Hepatocyte (in vitro differentiated cells): Measurements from ENCODE around the gene MAN1C1.

Source experiments
- EZH2 ChIP-seq: fragments of 200-600 bp; sonication (generic); IDR thresholded peaks from 2 replicates; pipeline ENCODE4 v1.6.1; 2016; ENCODE audit warnings: antibody characterized with exemption, mild to moderate bottlenecking, borderline replicate concordance
- EZH2phosphoT487 ChIP-seq: fragments of 200-600 bp; sonication (generic); IDR thresholded peaks from one replicate; pipeline ENCODE4 v1.6.1; 2018; ENCODE audit warnings: antibody characterized with exemption, mild to moderate bottlenecking, low read depth, moderate library complexity; ENCODE audit not compliant: unreplicated experiment, severe bottlenecking
- TF ChIP-seq, protein P1 (sequence below): fragments of 200-600 bp; sonication (generic); IDR thresholded peaks from 2 replicates; pipeline ENCODE4 v1.5.1; 2016; ENCODE audit warnings: antibody characterized with exemption, mild to moderate bottlenecking; ENCODE audit not compliant: poor library complexity

DNA sequence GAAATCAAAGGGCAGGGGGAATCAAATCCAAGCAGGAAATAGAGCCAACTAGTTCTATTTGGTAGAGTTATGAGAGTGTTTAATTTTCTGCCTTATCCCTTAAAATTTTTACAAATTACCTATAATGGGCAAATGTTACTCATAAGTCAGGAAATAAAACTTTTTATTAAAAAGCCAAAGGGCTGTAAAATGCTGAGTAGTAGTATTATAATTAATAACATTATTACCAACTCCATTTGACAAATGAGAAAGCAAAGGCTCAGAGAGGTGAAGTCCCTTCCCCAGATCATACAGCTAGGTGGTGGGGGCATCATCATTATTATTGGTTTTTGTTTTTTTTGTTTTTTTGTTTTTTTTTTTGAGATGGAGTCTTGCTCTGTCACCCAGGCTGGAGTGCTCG, 186.8 kb downstream of the MAN1C1 start:
- TF ChIP-seq, protein P1, sequence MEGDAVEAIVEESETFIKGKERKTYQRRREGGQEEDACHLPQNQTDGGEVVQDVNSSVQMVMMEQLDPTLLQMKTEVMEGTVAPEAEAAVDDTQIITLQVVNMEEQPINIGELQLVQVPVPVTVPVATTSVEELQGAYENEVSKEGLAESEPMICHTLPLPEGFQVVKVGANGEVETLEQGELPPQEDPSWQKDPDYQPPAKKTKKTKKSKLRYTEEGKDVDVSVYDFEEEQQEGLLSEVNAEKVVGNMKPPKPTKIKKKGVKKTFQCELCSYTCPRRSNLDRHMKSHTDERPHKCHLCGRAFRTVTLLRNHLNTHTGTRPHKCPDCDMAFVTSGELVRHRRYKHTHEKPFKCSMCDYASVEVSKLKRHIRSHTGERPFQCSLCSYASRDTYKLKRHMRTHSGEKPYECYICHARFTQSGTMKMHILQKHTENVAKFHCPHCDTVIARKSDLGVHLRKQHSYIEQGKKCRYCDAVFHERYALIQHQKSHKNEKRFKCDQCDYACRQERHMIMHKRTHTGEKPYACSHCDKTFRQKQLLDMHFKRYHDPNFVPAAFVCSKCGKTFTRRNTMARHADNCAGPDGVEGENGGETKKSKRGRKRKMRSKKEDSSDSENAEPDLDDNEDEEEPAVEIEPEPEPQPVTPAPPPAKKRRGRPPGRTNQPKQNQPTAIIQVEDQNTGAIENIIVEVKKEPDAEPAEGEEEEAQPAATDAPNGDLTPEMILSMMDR, result no peak
- no peak for TF ChIP-seq EZH2
- TF ChIP-seq EZH2phosphoT487, result no peak
